ENCODE results near the gene TNKS1BP1. TPM values are rescaled to one million over a fixed set of nuclear protein-coding genes. Genes with fewer than 3 reads are reported as not detected.

The TNKS1BP1 gene
- polyA plus RNA-seq, 2 of the 4 experiments (the other 2 are of a cell fraction), result 35.0 to 53.1 TPM

DNA sequence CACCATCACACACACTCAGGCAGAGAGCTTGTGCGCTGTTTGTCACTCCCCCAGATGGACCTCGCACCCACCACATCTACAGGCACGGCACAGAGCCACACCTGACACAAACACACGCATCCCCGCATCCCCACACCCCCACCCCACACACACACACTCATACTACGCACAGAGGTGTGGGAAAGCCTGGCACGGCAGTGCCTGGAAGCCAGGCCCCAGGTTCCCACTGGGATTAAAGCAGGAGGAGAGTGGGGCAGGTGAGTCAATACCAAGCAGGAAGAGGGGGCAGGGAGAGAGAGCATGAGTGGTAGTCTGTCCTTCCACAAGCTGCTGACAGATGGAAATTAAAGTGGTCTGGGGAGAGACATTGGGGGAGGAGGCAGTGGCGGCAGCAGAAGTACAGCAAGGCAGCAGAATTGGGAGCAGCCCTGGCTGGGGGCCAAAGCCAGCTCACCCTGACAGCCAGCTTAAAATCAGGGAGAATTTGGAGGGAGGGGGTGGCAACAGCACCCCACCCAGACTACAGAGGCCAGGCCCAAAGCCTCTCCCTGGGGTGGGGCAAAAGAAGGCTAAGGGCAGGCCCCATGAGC, 20.7 kb downstream of the TNKS1BP1 start (continued):
- TF ChIP-seq, protein P1, sequence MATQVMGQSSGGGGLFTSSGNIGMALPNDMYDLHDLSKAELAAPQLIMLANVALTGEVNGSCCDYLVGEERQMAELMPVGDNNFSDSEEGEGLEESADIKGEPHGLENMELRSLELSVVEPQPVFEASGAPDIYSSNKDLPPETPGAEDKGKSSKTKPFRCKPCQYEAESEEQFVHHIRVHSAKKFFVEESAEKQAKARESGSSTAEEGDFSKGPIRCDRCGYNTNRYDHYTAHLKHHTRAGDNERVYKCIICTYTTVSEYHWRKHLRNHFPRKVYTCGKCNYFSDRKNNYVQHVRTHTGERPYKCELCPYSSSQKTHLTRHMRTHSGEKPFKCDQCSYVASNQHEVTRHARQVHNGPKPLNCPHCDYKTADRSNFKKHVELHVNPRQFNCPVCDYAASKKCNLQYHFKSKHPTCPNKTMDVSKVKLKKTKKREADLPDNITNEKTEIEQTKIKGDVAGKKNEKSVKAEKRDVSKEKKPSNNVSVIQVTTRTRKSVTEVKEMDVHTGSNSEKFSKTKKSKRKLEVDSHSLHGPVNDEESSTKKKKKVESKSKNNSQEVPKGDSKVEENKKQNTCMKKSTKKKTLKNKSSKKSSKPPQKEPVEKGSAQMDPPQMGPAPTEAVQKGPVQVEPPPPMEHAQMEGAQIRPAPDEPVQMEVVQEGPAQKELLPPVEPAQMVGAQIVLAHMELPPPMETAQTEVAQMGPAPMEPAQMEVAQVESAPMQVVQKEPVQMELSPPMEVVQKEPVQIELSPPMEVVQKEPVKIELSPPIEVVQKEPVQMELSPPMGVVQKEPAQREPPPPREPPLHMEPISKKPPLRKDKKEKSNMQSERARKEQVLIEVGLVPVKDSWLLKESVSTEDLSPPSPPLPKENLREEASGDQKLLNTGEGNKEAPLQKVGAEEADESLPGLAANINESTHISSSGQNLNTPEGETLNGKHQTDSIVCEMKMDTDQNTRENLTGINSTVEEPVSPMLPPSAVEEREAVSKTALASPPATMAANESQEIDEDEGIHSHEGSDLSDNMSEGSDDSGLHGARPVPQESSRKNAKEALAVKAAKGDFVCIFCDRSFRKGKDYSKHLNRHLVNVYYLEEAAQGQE (IDR thresholded peaks at IDR 0.05), result no peak
- no peak for TF ChIP-seq HOXB13 (CRISPR knock-in tag; IDR thresholded peaks at IDR 0.05; ENCODE audit: low read depth)

GRCh38 chr11:57303280-57303989, 21.3 kb downstream of the TNKS1BP1 start:
- H3K4me1 ChIP-seq, result peaks cover 25% of the 10 kb centered on the region
- no peak for FAIRE-seq
- H3K9me3 ChIP-seq, result peaks cover 17% of the 10 kb centered on the region
- DNase-seq (ENCODE audit: low read depth in 1 of 2, low spot score in 1 of 2), result no peak
- no peak overlapping the region for H3K27ac ChIP-seq
- CTCF ChIA-PET, result interaction anchor here (1.0 to 2.0 kb wide), 3 partner anchors 10 to 26 kb away, joined by 3 to 5 read pairs (median 3); no protein-coding TSS in a partner anchor
- 94% methylated on average over 17 of the region's 17 CpGs for WGBS (ENCODE audit: missing lambda C conversion rate)
- ATAC-seq, result peak; percentile 15 to 27; a peak in 4 of 6 replicates
- POLR2A ChIA-PET, result no interaction called here
- TF ChIP-seq SREBF2 (IDR thresholded peaks at IDR 0.05) (no peak), USF2 (IDR thresholded peaks at IDR 0.05) (no peak), CEBPB (IDR thresholded peaks at IDR 0.05) (no peak)
- no peak overlapping the region for H3K4me3 ChIP-seq
- H3K4me2 ChIP-seq, result no peak overlapping the region

GRCh38 chr11:57302489-57302888, 22.3 kb downstream of the TNKS1BP1 start:
- 95% methylated on average over 4 of the region's 15 CpGs for WGBS (ENCODE audit: missing lambda C conversion rate)
- FAIRE-seq, result no peak
- H3K27ac ChIP-seq, result no peak overlapping the region

More at GRCh38 chr11:57302489-57302888, 22.3 kb downstream of the TNKS1BP1 start:
- POLR2A ChIA-PET, result no interaction called here
- peaks cover 17% of the 10 kb centered on the region for H3K9me3 ChIP-seq
- TF ChIP-seq FOSB (CRISPR knock-in tag; IDR thresholded peaks at IDR 0.05) (no peak), RNF2 (IDR thresholded peaks at IDR 0.05; ENCODE audit: borderline replicate concordance, low read depth) (no peak), HOXB13 (CRISPR knock-in tag; IDR thresholded peaks at IDR 0.05; ENCODE audit: low read depth) (no peak), POLR2A (IDR thresholded peaks at IDR 0.05; ENCODE audit: low read length) (no peak), RARB (CRISPR knock-in tag; IDR thresholded peaks at IDR 0.05) (no peak), HDAC2 (IDR thresholded peaks at IDR 0.05) (no peak), ZC3H11A (IDR thresholded peaks at IDR 0.05) (no peak), HOXB5 (CRISPR knock-in tag; IDR thresholded peaks at IDR 0.05) (no peak), MAZ (IDR thresholded peaks at IDR 0.05; ENCODE audit: borderline replicate concordance, low read depth, low read length) (no peak)
- TF ChIP-seq, protein P2, sequence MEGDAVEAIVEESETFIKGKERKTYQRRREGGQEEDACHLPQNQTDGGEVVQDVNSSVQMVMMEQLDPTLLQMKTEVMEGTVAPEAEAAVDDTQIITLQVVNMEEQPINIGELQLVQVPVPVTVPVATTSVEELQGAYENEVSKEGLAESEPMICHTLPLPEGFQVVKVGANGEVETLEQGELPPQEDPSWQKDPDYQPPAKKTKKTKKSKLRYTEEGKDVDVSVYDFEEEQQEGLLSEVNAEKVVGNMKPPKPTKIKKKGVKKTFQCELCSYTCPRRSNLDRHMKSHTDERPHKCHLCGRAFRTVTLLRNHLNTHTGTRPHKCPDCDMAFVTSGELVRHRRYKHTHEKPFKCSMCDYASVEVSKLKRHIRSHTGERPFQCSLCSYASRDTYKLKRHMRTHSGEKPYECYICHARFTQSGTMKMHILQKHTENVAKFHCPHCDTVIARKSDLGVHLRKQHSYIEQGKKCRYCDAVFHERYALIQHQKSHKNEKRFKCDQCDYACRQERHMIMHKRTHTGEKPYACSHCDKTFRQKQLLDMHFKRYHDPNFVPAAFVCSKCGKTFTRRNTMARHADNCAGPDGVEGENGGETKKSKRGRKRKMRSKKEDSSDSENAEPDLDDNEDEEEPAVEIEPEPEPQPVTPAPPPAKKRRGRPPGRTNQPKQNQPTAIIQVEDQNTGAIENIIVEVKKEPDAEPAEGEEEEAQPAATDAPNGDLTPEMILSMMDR (IDR thresholded peaks at IDR 0.05), result no peak
- no peak overlapping the region for H3K4me2 ChIP-seq
- DNase-seq (ENCODE audit: low read depth in 1 of 2, low spot score in 1 of 2) (no peak), ATAC-seq (no peak)
- CTCF ChIA-PET, result interaction anchor here (2.0 kb wide), 1 partner anchor 9 kb away, joined by 5 read pairs; no protein-coding TSS in a partner anchor
- peaks cover 16% of the 10 kb centered on the region for H3K4me1 ChIP-seq
- H3K4me3 ChIP-seq, result no peak overlapping the region

Measured in A549 (cell line).